ENCODE results near the gene ZNF232.
"Not testable (repeated sequence)": the region's sequence is repeated elsewhere in the genome, so short reads cannot be mapped to it uniquely, and the experiment has no call there.

DNA sequence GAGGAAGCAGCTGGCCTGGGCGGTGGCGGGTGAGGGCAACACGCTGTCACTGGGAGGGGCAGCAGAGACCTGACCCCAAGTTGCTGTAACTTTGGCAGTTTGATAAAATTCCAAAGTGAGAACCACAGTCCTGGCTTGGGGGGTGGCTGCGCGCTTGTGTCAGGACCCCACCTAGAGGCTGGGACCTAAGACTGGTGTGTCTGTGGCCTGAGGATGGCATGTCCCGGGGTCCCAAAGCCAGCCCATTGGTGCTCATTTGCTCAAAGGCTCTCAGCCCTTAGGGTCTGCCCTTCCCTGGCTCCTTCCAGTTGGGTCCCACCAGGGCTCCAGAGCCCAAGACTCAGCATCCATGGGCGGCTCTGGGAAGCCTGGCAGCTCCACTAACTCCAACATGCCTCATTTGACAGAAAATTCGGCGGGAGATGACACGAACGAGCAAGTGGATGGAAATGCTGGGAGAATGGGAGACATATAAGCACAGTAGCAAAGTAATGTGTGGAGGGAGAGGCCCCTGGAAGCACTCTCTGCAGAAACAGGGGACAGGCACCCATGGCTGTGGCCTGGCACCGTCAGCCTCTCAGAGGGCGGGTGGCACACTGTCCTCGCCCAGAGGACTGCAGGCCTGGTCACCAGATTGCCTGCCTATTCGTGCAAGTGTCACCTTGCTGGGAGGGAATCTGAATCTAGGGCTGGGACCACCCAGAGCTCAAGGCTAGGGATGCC, 21.0 kb upstream of the ZNF232 start:
- TF ChIP-seq, protein P1, sequence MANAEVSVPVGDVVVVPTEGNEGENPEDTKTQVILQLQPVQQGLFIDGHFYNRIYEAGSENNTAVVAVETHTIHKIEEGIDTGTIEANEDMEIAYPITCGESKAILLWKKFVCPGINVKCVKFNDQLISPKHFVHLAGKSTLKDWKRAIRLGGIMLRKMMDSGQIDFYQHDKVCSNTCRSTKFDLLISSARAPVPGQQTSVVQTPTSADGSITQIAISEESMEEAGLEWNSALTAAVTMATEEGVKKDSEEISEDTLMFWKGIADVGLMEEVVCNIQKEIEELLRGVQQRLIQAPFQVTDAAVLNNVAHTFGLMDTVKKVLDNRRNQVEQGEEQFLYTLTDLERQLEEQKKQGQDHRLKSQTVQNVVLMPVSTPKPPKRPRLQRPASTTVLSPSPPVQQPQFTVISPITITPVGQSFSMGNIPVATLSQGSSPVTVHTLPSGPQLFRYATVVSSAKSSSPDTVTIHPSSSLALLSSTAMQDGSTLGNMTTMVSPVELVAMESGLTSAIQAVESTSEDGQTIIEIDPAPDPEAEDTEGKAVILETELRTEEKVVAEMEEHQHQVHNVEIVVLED (CRISPR knock-in tag; IDR thresholded peaks at IDR 0.05; ENCODE audit: borderline replicate concordance): not testable (repeated sequence)
- TF ChIP-seq, protein P2, sequence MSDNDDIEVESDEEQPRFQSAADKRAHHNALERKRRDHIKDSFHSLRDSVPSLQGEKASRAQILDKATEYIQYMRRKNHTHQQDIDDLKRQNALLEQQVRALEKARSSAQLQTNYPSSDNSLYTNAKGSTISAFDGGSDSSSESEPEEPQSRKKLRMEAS (IDR thresholded peaks at IDR 0.05): not testable (repeated sequence)
- TF ChIP-seq ZNF143 (CRISPR knock-in tag; IDR thresholded peaks at IDR 0.05); POLR2AphosphoS5 (IDR thresholded peaks at IDR 0.05; ENCODE audit: low read depth, low read length); ZBTB1 (CRISPR knock-in tag; IDR thresholded peaks at IDR 0.05; ENCODE audit: borderline replicate concordance); KDM5A (IDR thresholded peaks at IDR 0.05; ENCODE audit: borderline replicate concordance, low read length); BCL6 (CRISPR knock-in tag; IDR thresholded peaks at IDR 0.05): not testable (repeated sequence)
- TF ChIP-seq, protein P3, sequence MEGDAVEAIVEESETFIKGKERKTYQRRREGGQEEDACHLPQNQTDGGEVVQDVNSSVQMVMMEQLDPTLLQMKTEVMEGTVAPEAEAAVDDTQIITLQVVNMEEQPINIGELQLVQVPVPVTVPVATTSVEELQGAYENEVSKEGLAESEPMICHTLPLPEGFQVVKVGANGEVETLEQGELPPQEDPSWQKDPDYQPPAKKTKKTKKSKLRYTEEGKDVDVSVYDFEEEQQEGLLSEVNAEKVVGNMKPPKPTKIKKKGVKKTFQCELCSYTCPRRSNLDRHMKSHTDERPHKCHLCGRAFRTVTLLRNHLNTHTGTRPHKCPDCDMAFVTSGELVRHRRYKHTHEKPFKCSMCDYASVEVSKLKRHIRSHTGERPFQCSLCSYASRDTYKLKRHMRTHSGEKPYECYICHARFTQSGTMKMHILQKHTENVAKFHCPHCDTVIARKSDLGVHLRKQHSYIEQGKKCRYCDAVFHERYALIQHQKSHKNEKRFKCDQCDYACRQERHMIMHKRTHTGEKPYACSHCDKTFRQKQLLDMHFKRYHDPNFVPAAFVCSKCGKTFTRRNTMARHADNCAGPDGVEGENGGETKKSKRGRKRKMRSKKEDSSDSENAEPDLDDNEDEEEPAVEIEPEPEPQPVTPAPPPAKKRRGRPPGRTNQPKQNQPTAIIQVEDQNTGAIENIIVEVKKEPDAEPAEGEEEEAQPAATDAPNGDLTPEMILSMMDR (CRISPR knock-in tag; IDR thresholded peaks at IDR 0.05): not testable (repeated sequence)
- TF ChIP-seq, protein P4, sequence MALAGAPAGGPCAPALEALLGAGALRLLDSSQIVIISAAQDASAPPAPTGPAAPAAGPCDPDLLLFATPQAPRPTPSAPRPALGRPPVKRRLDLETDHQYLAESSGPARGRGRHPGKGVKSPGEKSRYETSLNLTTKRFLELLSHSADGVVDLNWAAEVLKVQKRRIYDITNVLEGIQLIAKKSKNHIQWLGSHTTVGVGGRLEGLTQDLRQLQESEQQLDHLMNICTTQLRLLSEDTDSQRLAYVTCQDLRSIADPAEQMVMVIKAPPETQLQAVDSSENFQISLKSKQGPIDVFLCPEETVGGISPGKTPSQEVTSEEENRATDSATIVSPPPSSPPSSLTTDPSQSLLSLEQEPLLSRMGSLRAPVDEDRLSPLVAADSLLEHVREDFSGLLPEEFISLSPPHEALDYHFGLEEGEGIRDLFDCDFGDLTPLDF (CRISPR knock-in tag; IDR thresholded peaks at IDR 0.05): not testable (repeated sequence)
- TF ChIP-seq, protein P5, sequence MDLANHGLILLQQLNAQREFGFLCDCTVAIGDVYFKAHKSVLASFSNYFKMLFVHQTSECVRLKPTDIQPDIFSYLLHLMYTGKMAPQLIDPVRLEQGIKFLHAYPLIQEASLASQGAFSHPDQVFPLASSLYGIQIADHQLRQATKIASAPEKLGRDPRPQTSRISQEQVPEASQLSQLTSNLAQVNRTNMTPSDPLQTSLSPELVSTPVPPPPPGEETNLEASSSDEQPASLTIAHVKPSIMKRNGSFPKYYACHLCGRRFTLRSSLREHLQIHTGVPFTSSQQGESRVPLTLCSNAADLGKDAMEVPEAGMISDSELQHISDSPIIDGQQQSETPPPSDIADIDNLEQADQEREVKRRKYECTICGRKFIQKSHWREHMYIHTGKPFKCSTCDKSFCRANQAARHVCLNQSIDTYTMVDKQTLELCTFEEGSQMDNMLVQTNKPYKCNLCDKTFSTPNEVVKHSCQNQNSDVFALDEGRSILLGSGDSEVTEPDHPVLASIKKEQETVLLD (CRISPR knock-in tag; IDR thresholded peaks at IDR 0.05; ENCODE audit: low read depth): not testable (repeated sequence)
